Astrocyte (in vitro differentiated cells and primary cell): Measurements from ENCODE around the gene GRAMD4. TPM values are rescaled to one million over a fixed set of nuclear protein-coding genes. Genes with fewer than 3 reads are reported as not detected.

ENCODE experiments used
- DNase-seq: peaks from one replicate; pipeline ENCODE4 v3.0.0-alpha.2; 2010; ENCODE audit warnings: low read depth
- FAIRE-seq: peaks from 2 replicates; lab custom pipeline; 2011; peaks lifted over from hg19 to GRCh38; lab: Jason Lieb, UNC
- H2AFZ ChIP-seq: 2 replicates; pipeline ENCODE4 v1.6.0; 2012; ENCODE audit warnings: low read depth, low read length, inconsistent platforms
- H3K27ac ChIP-seq: 2 replicates; pipeline ENCODE4 v1.5.1; 2011; ENCODE audit warnings: low read depth, low read length, inconsistent platforms
- H3K27me3 ChIP-seq: 2 replicates; pipeline ENCODE4 v1.6.0; 2011; ENCODE audit warnings: low read length, inconsistent platforms; ENCODE audit not compliant: insufficient read depth
- H3K36me3 ChIP-seq: 2 replicates; pipeline ENCODE4 v1.5.1; 2011; ENCODE audit warnings: low read length, inconsistent platforms; ENCODE audit not compliant: insufficient read depth
- H3K4me1 ChIP-seq: 2 replicates; pipeline ENCODE4 v1.5.1; 2011; ENCODE audit warnings: low read length, inconsistent platforms; ENCODE audit not compliant: insufficient read depth
- H3K4me2 ChIP-seq: 2 replicates; pipeline ENCODE4 v1.6.0; 2012; ENCODE audit warnings: low read length, inconsistent platforms
- H3K4me3 ChIP-seq: 2 replicates; pipeline ENCODE4 v1.5.1; 2011; ENCODE audit warnings: low read depth, mild to moderate bottlenecking, low read length, inconsistent platforms; ENCODE audit not compliant: insufficient read depth
- H3K79me2 ChIP-seq: 2 replicates; pipeline ENCODE4 v1.6.0; 2012; ENCODE audit warnings: mild to moderate bottlenecking, low read length, inconsistent platforms; ENCODE audit not compliant: insufficient read depth
- H3K9ac ChIP-seq: 2 replicates; pipeline ENCODE4 v1.6.0; 2012; ENCODE audit warnings: mild to moderate bottlenecking, low read length, inconsistent platforms
- H3K9me3 ChIP-seq: 2 replicates; pipeline ENCODE4 v1.5.1; 2012; ENCODE audit warnings: low read depth, mild to moderate bottlenecking, low read length, inconsistent platforms; ENCODE audit not compliant: insufficient read depth
- H4K20me1 ChIP-seq: 2 replicates; pipeline ENCODE4 v1.6.0; 2012; ENCODE audit warnings: low read length, inconsistent platforms; ENCODE audit not compliant: insufficient read depth
- H3K27ac Mint-ChIP-seq: one replicate; pipeline ENCODE4 v1.8.0; 2021; ENCODE audit warnings: mild to moderate bottlenecking, mixed read lengths; ENCODE audit not compliant: unreplicated experiment
- H3K27me3 Mint-ChIP-seq: one replicate; pipeline ENCODE4 v1.8.0; 2021; ENCODE audit warnings: low read depth, mixed read lengths; ENCODE audit not compliant: unreplicated experiment
- H3K36me3 Mint-ChIP-seq: one replicate; pipeline ENCODE4 v1.8.0; 2021; ENCODE audit warnings: low read depth, mixed read lengths; ENCODE audit not compliant: unreplicated experiment
- H3K4me1 Mint-ChIP-seq: one replicate; pipeline ENCODE4 v1.8.0; 2021; ENCODE audit warnings: low read depth, mixed read lengths; ENCODE audit not compliant: unreplicated experiment
- H3K4me3 Mint-ChIP-seq: one replicate; pipeline ENCODE4 v1.8.0; 2021; ENCODE audit warnings: mild to moderate bottlenecking, moderate library complexity, mixed read lengths; ENCODE audit not compliant: unreplicated experiment
- H3K9me3 Mint-ChIP-seq: one replicate; pipeline ENCODE4 v1.8.0; 2021; ENCODE audit warnings: mild to moderate bottlenecking, mixed read lengths; ENCODE audit not compliant: unreplicated experiment
- CTCF ChIP-seq: IDR thresholded peaks from 2 replicates; pipeline ENCODE4 v1.5.1; 2011; ENCODE audit warnings: low read depth, mild to moderate bottlenecking, inconsistent platforms, low read length, moderate library complexity; ENCODE audit not compliant: insufficient read depth
- EZH2 ChIP-seq: IDR thresholded peaks from 2 replicates; pipeline ENCODE4 v1.6.1; 2012; ENCODE audit warnings: mild to moderate bottlenecking, low read length, inconsistent platforms; ENCODE audit not compliant: insufficient read depth
- total RNA-seq: library from RNA; stranded (reverse); gene quantifications from 2 replicates; pipeline ENCODE4 v1.2.1, GENCODE V29; 2021

Gene GRAMD4
- total RNA-seq, 1 donor from 2014 or later = 17.8 TPM

- TF ChIP-seq EZH2 = no peak
- TF ChIP-seq CTCF = no peak
- Histone ChIP-seq H3K36me3 (peaks cover 43% of the 10 kb centered on the region), H3K4me2 (peak overlapping the region; percentile 9), H3K4me3 (no peak overlapping the region), H2AFZ (no peak overlapping the region), H3K79me2 (peaks cover 5% of the 10 kb centered on the region), H3K27me3 (no peaks in the 10 kb centered on the region), H3K9ac (no peak overlapping the region), H3K4me1 (peaks cover 3% of the 10 kb centered on the region), H3K9me3 (no peaks in the 10 kb centered on the region), H3K27ac (peak overlapping the region; percentile 10), H4K20me1 (peaks cover 17% of the 10 kb centered on the region)
- Mint-ChIP-seq H3K4me1 (no peaks in the 10 kb centered on the region), H3K9me3 (no peaks in the 10 kb centered on the region), H3K4me3 (no peak overlapping the region), H3K27ac (no peak overlapping the region), H3K36me3 (peaks cover 24% of the 10 kb centered on the region), H3K27me3 (no peaks in the 10 kb centered on the region)
- FAIRE-seq = no peak
- DNase-seq = peak; percentile 18
These were observed 90.6 kb downstream of the GRAMD4 start for GRCh38 chr22:46710806-46711205.

DNA sequence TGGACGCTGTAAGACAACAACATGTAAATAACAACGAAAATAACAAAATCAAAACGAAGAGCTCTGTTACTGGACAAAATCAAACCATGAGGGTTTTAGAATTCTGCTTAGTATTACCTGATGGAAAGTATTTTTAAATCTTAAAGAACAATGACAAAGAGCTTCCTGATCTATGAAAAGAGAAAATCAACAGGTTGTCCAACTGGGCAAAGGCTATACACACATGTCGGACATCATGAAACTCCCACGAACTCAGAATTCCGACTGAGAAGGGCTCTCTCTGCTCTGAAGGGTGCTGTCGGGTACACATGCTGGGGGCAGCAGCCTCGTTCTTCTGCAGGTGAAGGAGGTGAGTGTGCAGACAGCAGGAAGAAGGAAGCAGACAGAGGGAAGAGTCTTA, 92.1 kb downstream of the GRAMD4 start:
- Histone ChIP-seq H3K9me3 (no peaks in the 10 kb centered on the region), H3K4me3 (no peak overlapping the region), H3K27ac (no peak overlapping the region), H3K27me3 (no peaks in the 10 kb centered on the region), H3K36me3 (peaks cover 48% of the 10 kb centered on the region), H3K9ac (no peak overlapping the region), H4K20me1 (peaks cover 20% of the 10 kb centered on the region), H3K4me2 (no peak overlapping the region), H2AFZ (no peak overlapping the region), H3K79me2 (peaks cover 5% of the 10 kb centered on the region), H3K4me1 (peaks cover 3% of the 10 kb centered on the region)
- TF ChIP-seq EZH2 (no peak), CTCF (no peak)
- H3K9me3 Mint-ChIP-seq = no peaks in the 10 kb centered on the region
- H3K27me3 Mint-ChIP-seq = no peaks in the 10 kb centered on the region
- peaks cover 18% of the 10 kb centered on the region for H3K36me3 Mint-ChIP-seq
- no peak overlapping the region for H3K27ac Mint-ChIP-seq
- H3K4me1 Mint-ChIP-seq = no peaks in the 10 kb centered on the region
- DNase-seq (no peak), FAIRE-seq (no peak)
- no peak overlapping the region for H3K4me3 Mint-ChIP-seq

GRCh38 chr22:46714550-46714949, 94.4 kb downstream of the GRAMD4 start:
- Histone ChIP-seq H2AFZ (no peak overlapping the region), H3K4me2 (no peak overlapping the region), H3K79me2 (peaks cover 5% of the 10 kb centered on the region), H4K20me1 (peaks cover 22% of the 10 kb centered on the region), H3K9ac (no peak overlapping the region), H3K4me3 (no peak overlapping the region), H3K27me3 (no peaks in the 10 kb centered on the region), H3K4me1 (peaks cover 3% of the 10 kb centered on the region), H3K9me3 (no peaks in the 10 kb centered on the region), H3K36me3 (peaks cover 46% of the 10 kb centered on the region), H3K27ac (no peak overlapping the region)
- Mint-ChIP-seq H3K36me3 (peaks cover 19% of the 10 kb centered on the region), H3K9me3 (no peaks in the 10 kb centered on the region), H3K4me1 (no peaks in the 10 kb centered on the region), H3K27ac (no peak overlapping the region), H3K27me3 (no peaks in the 10 kb centered on the region), H3K4me3 (no peak overlapping the region)
- DNase-seq = peak; percentile 14
- FAIRE-seq = no peak
- no peak for TF ChIP-seq EZH2
- no peak for TF ChIP-seq CTCF
